GM12878 (cell line): ENCODE data around the gene PUS10. TPM values are rescaled to one million over a fixed set of nuclear protein-coding genes. Genes with fewer than 3 reads are reported as not detected.

Experiments used
- ATAC-seq: fragments of 200-7000 bp; cut with Tn5 transposase; 3 replicates; pipeline ENCODE4 v1.9.1; 2020; ENCODE audit warnings: mild to moderate bottlenecking, moderate library complexity
- BruUV-seq: library from RNA; stranded (reverse); fragments of 400-500 nt; replicated peaks from 2 replicates; lab custom pipeline; 2021; lab: Mats Ljungman, UMichigan
- CTCF ChIA-PET: fragments of 300-600 bp; sonication (Branson Sonifier 250); formaldehyde crosslinking; extraction: SDS; loops from one replicate; lab custom pipeline; 2021; ENCODE audit warnings: inconsistent platforms; lab: Yijun Ruan, JAX
- POLR2A ChIA-PET: fragments of 350-600 bp; formaldehyde crosslinking; extraction: SDS; loops from one replicate; lab custom pipeline; 2021; ENCODE audit warnings: inconsistent platforms; lab: Charles Lee
- RAD21 ChIA-PET: fragments of 300-600 bp; sonication (Branson Sonifier 250); formaldehyde crosslinking; loops from one replicate; lab custom pipeline; 2023; ENCODE audit warnings: antibody characterized with exemption; ENCODE audit not compliant: unreplicated experiment; lab: Charles Lee
- SMC1A ChIA-PET: fragments of 300-600 bp; sonication (Branson Sonifier 250); formaldehyde crosslinking; loops from one replicate; lab custom pipeline; 2023; ENCODE audit not compliant: unreplicated experiment, uncharacterized antibody; lab: Charles Lee
- DNase-seq: peaks from one replicate; pipeline ENCODE4 v3.0.0-alpha.2; 2011; ENCODE audit warnings: low read depth, low spot score
- FAIRE-seq: peaks from 3 replicates; lab custom pipeline; 2011; peaks lifted over from hg19 to GRCh38; lab: Jason Lieb, UNC
- H2AFZ ChIP-seq: 2 replicates; pipeline ENCODE4 v1.6.0; 2011; ENCODE audit warnings: low read depth, low read length, control low read depth; ENCODE audit not compliant: control insufficient read depth
- H3K27ac ChIP-seq: 2 replicates; pipeline ENCODE4 v1.5.1; 2011; ENCODE audit warnings: control low read depth; ENCODE audit not compliant: control insufficient read depth, insufficient read depth
- H3K27me3 ChIP-seq, 2 experiments: replicated peaks in 1 of 2; 2 replicates each; pipeline versions ENCODE4 v1.6.0 to v1.6.1; 2011; ENCODE audit warnings: low read length in 1 of 2; ENCODE audit not compliant: control insufficient read depth in 2 of 2, insufficient read depth in 2 of 2
- H3K36me3 ChIP-seq, 2 experiments: 2 replicates each; pipeline ENCODE4 v1.5.1; 2011; ENCODE audit warnings: low read length in 1 of 2; ENCODE audit not compliant: control insufficient read depth in 2 of 2, insufficient read depth in 2 of 2
- H3K4me1 ChIP-seq: 2 replicates; pipeline ENCODE4 v1.6.1; 2011; ENCODE audit warnings: mild to moderate bottlenecking, low read length, moderate library complexity, mixed read lengths; ENCODE audit not compliant: control insufficient read depth, insufficient read depth
- H3K4me2 ChIP-seq: 2 replicates; pipeline ENCODE4 v1.6.0; 2011; ENCODE audit warnings: control low read depth; ENCODE audit not compliant: control insufficient read depth, insufficient read depth
- H3K4me3 ChIP-seq: fragments of 200-600 bp; sonication (generic); 2 replicates; pipeline ENCODE4 v1.5.1; 2016
- H3K79me2 ChIP-seq: 2 replicates; pipeline ENCODE4 v1.6.0; 2011; ENCODE audit warnings: low read length; ENCODE audit not compliant: control insufficient read depth, insufficient read depth
- H3K9ac ChIP-seq: 2 replicates; pipeline ENCODE4 v1.8.0; 2011; ENCODE audit warnings: low read length, control low read depth, mixed read lengths; ENCODE audit not compliant: control insufficient read depth, insufficient read depth
- H3K9me3 ChIP-seq: replicated peaks from 3 replicates; pipeline ENCODE4 v1.5.1; 2011; ENCODE audit warnings: mild to moderate bottlenecking, low read length; ENCODE audit not compliant: control insufficient read depth, insufficient read depth
- H4K20me1 ChIP-seq: 2 replicates; pipeline ENCODE4 v1.6.0; 2011; ENCODE audit not compliant: control insufficient read depth, insufficient read depth
- BCL3 ChIP-seq: IDR thresholded peaks from 2 replicates; pipeline ENCODE4 v1.6.1; 2011; ENCODE audit warnings: borderline replicate concordance, low read depth, mild to moderate bottlenecking, moderate library complexity, low read length; ENCODE audit not compliant: insufficient read depth, poor library complexity, severe bottlenecking
- BHLHE40 ChIP-seq, 2 experiments: fragments of 450-650 bp in 1 of 2; IDR thresholded peaks; 2 replicates each; pipeline ENCODE4 v1.6.1; 2011 to 2017; ENCODE audit warnings: low read depth in 2 of 2, borderline replicate concordance in 1 of 2, improper control_type of control experiment in 1 of 2, low read length in 1 of 2, mild to moderate bottlenecking in 1 of 2
- E4F1 ChIP-seq: fragments of 450-650 bp; IDR thresholded peaks from 2 replicates; pipeline ENCODE4 v1.6.1; 2018; ENCODE audit warnings: borderline replicate concordance, mild to moderate bottlenecking; ENCODE audit not compliant: partially characterized antibody
- GATAD2B ChIP-seq: fragments of 450-650 bp; conservative IDR thresholded peaks from 2 replicates; pipeline ENCODE4 v1.6.1; 2017; ENCODE audit warnings: low read depth, mild to moderate bottlenecking, moderate library complexity
- WGBS: methylation state at CpG from one replicate; pipeline ENCODE4 v1.1.6; 2016; ENCODE audit warnings: low lambda C conversion rate; ENCODE audit not compliant: insufficient replicate concordance, insufficient coverage; ENCODE audit errors: missing lambda C conversion rate; 5-methylcytosine and 5-hydroxymethylcytosine counted together
- in situ Hi-C: fragments of 300-500 bp; cut with MboI; formaldehyde crosslinking; loops from 9 replicates; pipeline ENCODE4 v1.14.3; 2018; ENCODE audit warnings: mixed read lengths
- intact Hi-C: fragments of 100-400 bp; cut with micrococcal nuclease; formaldehyde crosslinking; loops from one replicate; pipeline ENCODE4 v1.14.2; 2022; ENCODE audit not compliant: unreplicated experiment
- polyA plus RNA-seq, 11 experiments: library from polyadenylated mRNA; depleted of rRNA in 4 of 11; unstranded in 6 of 11; stranded (reverse) in 5 of 11; fragments of >200 nt; fragmentation: Nextera tagmentation in 4 of 11; fragmentation: Illumina TruSeq in 1 of 11; extraction: Ambion mirVana in 4 of 11; extraction: Trizol in 1 of 11; gene quantifications; 1 replicate in 1 of 11; 2 replicates in 10 of 11; pipeline versions ENCODE4 v1.2.1 to v1.2.3, GENCODE V29; 2011 to 2016; ENCODE audit warnings: inconsistent platforms in 2 of 11, missing spikeins in 2 of 11, low read depth in 1 of 11
- total RNA-seq, 4 experiments: library from RNA; depleted of rRNA in 3 of 4; stranded (reverse); fragments of >200 nt in 3 of 4; fragmentation: Illumina TruSeq in 1 of 4; extraction: Trizol in 1 of 4; gene quantifications; 2 replicates each; pipeline versions ENCODE4 v1.2.1 to v1.2.3, GENCODE V29; 2013 to 2021

Gene PUS10
- total and polyA plus RNA-seq, 10 of the 15 experiments (the other 5 are each of a cell fraction or from before 2014, with no cell fraction given), result 9.1 to 17.0 (median 13.0) TPM

DNA sequence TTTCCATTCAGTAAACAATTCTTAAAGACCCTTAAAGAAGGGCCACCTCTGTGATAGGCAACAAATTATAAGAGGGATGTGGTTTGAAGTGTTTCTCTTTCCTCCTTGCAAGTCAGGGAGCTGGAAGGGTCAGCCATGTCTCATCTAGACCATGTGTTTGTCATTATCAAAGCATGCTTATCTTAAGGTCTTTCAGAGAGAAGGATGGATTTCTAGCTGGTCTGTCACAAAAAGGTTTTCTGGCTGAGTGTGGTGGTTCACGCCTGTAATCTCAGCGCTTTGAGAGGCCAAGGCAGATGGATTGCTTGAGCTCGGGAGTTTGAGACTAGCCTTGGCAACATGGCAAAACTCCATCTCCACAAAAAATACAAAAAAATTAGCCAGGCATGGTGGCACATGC is 59.7 kb downstream of the PUS10 start (continued):
- no peak for TF ChIP-seq BCL3

- ChIA-PET SMC1A (interaction anchor here (1.2 to 1.8 kb wide), 3 partner anchors 8 to 41 kb away, joined by 3 to 5 read pairs (median 4); no protein-coding TSS in a partner anchor), POLR2A (interaction anchor here (1.4 kb wide), 1 partner anchor 64 kb away, joined by 3 read pairs; no protein-coding TSS in a partner anchor), RAD21 (interaction anchor here (0.7 to 1.3 kb wide), 2 partner anchors 8 to 10 kb away, joined by 3 to 4 read pairs; no protein-coding TSS in a partner anchor)
- H3K9me3 ChIP-seq, result no peaks in the 10 kb centered on the region
- ATAC-seq, result no peak
- intact Hi-C loops (no loop called here), in situ Hi-C loops (no loop called here)
- no peak for DNase-seq
- H3K4me3 ChIP-seq, result no peak overlapping the region
- H2AFZ ChIP-seq, result no peak overlapping the region
- H3K4me2 ChIP-seq, result no peak overlapping the region
- FAIRE-seq, result no peak
- H3K9ac ChIP-seq, result no peak overlapping the region
- no peaks in the 10 kb centered on the region for H4K20me1 ChIP-seq
- no peaks in the 10 kb centered on the region for H3K27me3 ChIP-seq
- TF ChIP-seq BHLHE40 (IDR thresholded peaks at IDR 0.05; ENCODE audit: borderline replicate concordance in 1 of 2, low read depth in 2 of 2, low read length in 1 of 2) (0 out of 4 replicates have a peak, but pooled peaks of 1 of the 2 experiments have one; percentile 36), E4F1 (no peak), GATAD2B (no peak)
- TF ChIP-seq, all 136 proteins: peak for 1
- Histone ChIP-seq H3K27ac (no peak overlapping the region), H3K79me2 (no peaks in the 10 kb centered on the region), H3K4me1 (no peaks in the 10 kb centered on the region), H3K36me3 (peaks cover 0 to 20% of the 10 kb centered on the region in 2 experiments; a peak in 2 of 4 replicates)
- BruUV-seq, result no TSS peak
- CTCF ChIA-PET, result interaction anchor here (0.7 to 1.5 kb wide), 2 partner anchors 40 to 250 kb away, joined by 3 read pairs; no protein-coding TSS in a partner anchor
- 95% methylated on average over 5 of the region's 5 CpGs for WGBS
Measured at GRCh38 chr2:60957643-60958042, 60.4 kb downstream of the PUS10 start.
